MV-4-11 (cell line): ENCODE measurements around the gene PGAM5.

ENCODE experiments used
- DNase-seq: peaks from one replicate; lab custom pipeline; 2025; lab: John Stamatoyannopoulos, UW

PGAM5 gene

DNA sequence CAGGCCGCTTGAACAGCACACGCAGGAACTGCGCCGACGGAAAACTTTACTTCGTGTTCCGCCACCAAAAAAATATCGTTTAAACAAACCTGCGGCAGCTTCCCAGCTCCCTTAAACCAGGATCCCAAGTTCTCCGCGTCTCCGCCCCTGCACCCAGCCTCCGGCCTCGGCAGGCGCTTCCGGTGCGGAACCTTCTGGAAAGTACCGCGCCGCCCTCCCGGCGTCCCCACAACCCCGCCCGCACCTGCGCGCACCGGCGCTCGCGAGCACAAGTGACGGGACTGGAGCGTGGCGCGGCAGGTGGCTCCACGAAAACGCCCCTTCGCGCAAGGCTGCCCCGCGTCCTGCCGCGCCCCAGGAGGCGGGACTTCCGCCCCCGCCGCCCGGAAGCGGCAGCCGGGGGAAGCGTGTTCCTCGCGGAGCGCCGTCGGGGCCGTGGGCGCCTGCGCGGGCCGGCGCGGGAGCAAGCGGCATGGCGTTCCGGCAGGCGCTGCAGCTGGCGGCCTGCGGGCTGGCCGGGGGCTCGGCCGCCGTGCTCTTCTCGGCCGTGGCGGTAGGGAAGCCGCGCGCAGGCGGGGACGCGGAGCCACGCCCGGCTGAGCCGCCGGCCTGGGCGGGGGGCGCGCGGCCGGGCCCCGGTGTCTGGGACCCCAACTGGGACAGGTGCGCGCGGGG lies at the start of gene PGAM5:
TSS of gene PGAM5 (plus strand) at position 438 of the 675 bp plus-strand sequence. CDS start at position 473, 35 bp downstream.
- peak; percentile 72 for DNase-seq

DNA sequence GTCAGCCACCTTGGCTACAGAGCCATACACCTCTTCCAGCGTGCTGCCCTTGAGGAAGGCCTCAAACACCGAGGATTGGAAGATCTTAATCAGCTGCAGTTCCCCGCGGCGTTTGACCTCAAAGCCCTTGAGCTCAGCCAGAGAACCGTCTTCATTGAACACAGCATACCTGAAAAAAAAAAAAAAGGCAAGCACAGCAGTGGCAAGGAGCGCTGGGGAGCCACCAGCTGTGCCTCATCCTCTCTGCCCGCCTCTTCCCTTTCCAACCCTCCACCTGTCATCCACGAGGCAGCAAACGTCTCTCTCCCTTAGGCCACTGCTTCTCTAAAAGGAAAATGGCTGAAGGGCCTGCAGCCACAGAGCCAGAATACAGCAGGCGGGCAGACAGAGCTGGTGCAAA lies 49.6 kb upstream of the PGAM5 start:
- no peak for DNase-seq

DNA sequence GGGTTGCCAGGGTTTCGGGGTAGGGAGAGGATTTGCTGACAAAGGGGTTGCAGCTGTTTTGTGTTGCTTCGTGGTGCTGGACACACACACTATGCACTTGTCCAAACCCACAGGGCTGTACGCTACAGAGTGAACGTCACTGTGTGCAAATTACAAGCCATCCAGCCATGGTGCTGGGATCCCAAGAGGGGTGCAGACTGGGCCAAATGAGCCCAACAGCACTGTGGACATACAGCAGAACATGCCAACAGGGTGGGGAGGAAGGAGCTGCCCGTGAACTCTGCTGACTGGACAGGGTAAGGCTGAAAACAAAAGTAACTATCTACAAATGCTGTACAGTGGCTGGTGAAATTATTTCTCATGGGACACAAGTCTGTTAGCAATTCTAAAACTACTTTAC lies 48.7 kb upstream of the PGAM5 start:
- DNase-seq: no peak

DNA sequence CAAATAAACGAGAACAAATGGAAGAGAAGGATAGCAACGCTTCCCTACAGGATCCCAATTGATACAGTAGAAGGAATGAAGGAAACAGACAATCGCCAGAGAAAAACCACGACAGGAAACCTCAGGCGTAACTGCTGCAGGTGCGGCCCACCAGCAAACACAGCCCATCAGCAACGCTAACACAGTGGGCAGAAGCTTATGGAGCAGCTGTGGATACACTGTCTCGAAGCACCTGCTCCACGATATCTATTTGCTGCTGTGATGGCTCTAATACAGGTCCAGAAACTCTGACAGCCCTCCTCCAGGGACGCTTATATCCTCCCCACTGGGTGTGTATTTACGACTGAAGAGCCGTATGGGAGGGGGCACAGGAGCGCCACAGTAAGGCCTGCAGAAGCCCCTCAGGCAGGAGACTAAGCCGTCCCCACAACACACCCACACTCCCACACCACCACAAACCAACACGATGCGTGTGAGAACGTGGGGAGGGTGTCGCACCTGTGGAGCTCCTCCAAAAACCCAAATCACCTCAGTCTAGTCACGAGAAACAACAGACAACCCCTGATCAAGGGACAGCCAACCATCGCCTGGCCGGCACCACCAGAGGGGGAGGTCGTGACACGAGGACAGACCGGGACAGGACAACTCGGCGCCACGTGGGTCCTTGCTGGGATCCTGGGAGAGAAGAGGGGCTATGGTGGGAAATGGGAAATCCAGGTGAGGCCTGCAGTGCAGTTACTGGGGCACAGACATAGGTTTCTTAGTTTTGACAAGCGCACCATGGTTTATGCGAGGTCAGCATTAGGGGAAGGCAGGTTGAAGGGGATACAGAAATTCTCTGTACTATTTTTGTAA lies 47.5 kb upstream of the PGAM5 start:
- DNase-seq: no peak

DNA sequence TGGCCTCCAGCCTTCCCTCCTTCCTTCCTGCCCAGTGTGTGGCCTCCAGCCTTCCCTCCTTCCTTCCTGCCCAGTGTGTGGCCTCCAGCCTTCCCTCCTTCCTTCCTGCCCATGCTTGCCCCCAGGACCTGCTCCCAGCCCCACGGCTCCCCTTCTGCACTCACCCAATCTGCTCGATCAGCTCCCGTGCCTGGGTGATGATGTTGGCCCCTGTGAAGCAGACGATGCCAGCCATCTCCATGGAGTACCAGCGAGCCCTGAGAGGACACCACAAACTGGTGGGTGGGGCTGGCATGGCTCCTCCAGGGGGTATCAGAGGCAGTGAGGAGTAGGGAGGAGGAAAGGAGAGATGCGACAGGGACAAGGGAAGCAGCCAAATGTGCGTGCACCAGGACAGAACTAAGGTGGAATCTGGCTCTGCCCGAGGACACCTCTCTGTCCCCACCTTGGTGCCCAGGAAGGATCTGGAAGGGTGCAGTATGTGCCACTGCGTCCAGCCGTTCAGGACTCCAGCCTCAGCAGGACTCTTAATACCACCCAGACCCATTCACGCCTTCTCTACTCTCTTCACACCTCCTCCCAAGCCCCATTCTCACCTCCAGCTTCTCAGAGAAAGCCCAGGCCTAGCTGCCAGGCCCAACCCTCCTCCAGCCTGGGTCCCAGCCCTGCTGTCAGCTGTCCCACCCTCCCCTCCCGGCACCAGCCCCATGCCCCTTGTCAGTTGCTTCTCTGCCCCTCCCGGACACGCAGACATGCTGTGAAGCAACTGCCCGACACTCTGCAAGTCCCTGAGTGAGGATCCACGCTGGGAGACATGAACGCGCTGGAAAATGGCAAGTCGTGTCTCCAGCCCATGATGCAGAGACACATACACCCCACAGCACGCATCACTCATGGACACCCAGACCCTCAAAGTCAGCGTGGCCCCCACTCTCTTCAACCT lies 46.2 kb upstream of the PGAM5 start:
- DNase-seq: no peak

DNA sequence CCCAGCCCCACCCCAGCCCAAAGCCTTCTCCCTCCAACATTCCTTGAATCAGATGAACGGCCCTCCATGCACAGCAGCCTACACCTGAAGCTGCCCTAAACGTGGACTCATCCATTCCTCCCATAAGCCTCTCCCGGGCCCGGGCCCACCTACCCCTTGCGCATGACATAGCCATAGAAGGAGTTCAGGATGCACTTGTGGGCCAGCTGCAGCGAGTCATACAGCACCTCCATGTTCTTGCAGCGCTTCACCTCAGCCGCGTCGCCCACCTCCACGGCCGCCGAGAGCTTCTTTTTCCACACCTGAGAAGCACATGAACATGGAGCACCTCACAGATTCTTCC lies 45.5 kb upstream of the PGAM5 start:
- DNase-seq: no peak

DNA sequence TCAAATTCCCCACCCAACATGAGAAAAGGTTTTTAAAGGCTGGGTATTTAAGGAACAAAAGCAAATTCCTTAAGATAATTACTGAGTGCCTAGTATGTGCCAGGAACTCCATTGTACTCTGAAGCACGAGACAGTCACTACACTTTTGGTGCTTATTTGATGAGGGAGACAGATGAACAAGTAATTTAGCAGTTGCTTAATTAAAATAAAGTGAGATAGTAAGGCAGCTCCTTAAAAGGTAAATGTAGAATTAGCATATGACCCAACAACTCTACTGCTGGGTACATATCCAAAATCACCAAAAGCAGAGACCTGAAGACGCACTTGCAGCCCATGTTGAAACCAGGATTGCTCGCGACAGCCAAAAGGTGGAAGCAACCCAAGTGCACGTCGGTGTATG lies 44.8 kb upstream of the PGAM5 start:
- no peak for DNase-seq

DNA sequence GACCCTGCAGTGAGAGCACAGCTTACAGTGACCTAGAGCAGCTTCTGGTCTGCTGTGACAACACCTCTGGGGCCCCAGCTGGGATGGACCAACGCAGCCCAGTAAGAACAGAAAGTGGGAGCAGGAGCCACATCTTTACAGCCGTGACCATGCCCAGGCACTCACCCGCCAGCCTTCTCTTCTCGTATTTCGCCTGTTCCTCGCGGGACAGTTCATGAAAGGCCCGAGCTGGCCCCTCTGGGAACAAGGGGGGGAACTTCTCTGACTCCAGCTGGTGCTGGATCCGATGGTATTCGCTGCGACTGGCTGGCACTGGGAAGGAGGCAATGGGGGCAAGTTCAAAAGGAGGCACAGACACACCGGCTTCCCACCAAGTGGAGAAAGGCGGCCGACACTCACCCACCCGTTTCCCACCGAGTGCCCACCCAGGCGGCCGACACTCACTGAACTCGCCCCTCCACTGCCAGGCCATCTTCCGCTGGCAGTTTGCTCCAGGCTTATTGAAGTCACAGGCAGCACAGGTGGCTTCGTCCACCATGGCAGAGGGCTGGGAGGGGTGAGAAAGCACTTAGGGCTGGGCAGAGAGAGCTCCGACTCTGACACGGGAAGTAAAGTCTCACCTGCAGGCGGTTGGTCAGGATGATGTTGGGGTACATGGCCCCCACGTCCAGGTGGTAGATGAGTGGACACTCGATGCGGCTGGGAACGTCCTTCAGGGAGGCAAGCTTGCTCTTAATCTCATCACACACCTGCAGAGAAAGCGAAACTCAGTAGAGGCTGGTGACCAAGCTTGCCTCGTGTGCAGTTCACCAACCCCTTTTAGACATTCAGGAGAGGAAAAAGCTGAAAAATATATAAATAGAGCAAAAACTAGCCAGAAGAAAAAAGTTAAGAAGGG lies 42.2 kb upstream of the PGAM5 start:
- DNase-seq: no peak

DNA sequence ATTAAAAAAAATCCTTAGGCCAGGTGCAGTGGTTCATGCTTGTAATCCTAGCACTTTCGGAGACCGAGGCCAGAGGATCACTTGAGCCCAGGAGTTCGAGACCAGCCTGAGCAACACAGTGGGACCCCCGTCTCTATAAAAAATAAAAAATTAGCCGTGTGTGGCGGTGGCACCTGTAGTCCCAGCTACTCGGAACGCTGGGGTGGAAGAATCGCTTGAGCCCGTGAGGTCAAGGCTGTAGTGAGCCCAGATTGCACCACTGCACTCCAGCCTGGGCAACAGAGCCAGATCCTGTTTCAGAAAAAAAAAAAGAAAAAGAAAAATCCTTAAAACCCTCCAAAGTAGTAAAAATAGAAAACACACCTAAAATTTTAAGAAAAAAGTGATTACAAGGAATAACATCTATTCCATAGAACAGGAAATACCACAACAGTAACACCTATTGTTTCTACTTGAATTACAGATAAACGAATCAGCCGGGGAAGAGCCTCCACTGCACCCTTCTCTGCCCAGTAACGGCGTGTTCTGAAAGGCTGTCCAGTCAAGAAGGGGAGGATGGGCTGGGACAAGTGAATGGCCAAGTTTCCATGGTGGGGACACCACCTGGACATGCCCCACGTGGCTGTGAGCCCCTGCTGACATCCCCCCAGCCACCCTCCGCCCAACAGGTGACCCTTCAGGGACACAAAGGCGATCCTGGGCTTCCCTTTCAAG lies 41.3 kb upstream of the PGAM5 start:
- no peak for DNase-seq

DNA sequence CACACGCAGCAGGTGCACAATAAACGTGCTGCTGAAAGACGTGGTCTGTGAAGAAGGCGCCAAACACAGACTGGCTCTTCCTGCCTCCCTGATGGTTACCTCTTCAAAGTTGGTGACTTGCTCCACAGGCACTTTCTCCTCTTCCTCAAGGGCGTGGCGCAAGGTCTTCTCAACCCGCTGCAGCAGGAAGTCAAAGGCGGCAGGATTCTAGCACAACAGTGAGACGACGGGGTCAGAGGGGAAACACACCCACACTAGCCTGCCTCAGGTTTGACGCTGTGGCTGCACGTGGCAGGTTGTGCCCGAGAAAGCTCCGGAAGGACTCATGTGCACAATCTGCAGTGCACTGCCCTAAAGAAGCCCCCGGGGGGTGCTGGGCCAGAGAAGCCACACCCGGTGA lies 38.5 kb upstream of the PGAM5 start:
- no peak for DNase-seq

DNA sequence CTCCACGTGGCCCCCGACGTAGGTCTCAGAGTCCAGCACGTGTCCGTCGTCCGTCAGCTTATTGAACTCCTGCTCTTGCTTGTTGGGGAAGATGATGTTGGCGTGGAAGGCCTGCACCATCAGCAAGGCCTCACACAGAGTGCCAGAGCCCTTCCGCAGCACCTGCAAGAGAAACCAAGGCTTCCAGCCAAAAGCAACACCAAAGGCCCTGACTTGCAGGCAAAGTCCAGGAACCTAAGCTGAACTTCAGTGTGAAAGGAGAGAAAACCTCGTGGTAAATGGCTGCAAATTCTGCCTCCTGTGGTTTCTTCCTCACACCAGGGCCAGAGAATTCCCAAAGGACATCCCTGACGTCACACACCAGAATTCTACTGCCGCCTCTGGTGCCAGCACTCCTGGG lies 38.0 kb upstream of the PGAM5 start:
- no peak for DNase-seq

DNA sequence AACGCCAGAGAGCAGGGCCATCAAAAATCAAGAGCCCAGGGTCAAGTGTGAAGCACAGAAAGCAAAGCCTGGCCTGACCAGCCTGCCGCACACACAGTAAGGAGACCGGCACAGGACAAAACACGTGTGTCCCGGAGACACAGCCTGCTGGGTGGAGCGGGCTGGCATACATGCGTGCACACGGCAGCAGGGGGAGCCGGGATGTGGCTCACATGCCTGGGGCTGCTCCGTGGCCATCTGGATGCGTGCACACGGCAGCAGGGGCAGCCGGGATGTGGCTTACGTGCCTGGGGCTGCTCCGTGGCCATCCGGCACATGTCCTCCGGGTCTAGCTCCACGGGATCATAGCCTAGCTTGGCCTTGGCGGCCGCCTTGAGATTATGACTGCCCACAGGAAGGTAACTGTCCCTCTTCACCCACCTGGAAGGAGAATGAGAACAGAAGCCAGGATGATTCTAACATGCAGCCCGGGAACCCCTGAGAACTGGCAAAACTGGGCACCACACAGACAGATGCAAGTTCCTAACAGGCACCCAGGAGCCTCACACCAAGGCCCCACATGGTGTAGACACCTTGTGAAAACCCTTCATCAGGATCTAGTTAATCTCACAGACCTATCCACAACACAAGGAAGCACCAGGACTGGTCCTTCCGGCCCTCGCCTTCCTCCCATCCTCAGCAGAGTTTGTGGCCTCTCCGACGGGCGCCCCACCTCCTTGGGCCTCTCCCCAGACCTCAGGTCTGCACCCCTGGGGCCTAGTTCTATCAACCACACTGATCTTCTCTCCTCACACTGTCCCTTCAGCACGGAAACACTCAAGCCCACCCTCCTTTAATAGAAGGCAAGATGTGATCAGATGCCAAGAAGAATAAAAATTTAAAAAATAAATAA lies 37.1 kb upstream of the PGAM5 start:
- no peak for DNase-seq

DNA sequence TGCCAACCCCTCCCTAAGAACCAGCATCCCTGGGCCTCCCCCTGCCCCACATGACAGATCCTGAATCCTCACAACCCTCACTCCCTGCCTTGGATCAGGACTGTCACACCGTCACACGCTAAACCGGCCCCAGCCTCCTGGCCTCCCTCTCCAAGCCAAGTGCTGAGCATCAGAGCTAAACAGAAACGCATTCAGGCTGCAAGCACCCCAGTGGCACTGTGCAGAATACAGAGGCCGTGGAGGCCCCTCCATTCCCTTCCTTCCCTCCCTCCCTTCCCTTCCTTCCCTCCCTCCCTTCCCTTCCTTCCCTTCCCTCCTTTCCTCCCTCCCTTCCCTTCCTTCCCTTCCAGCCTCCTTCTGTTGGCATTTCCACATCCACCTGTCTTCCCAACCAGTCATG lies 36.1 kb upstream of the PGAM5 start:
- DNase-seq: no peak

DNA sequence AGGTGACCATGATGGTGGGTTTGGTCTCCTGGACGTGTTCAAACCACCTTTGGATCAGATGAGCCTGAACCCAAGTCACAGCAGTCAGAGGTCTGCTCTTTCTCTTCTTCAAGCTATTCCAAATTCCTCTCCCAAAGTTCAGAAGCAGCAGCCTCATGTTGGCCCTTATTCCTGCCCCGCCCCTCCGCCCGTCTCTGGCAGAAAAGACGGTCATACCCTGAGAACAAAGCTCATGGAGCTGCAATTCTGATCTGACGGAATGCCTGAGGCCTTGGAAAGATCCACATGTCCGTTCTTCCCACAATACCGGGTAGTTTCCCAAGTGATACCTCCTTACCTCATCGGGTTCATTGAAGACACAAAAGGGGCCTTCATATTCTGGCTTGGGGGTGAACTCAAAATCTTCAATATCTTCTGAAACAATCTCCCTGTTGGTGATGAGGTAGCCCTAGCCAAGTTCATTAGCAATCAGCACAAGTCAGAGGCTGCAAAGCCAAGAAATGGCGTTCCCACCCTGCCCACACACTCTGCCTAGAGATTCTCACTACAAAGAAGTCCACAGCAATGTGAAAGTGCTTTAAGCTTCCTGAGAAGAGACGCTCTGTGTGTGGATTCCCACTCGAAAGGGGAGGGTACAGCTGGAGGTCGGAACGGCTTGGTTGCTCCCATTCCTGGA lies 34.7 kb upstream of the PGAM5 start:
- no peak for DNase-seq

DNA sequence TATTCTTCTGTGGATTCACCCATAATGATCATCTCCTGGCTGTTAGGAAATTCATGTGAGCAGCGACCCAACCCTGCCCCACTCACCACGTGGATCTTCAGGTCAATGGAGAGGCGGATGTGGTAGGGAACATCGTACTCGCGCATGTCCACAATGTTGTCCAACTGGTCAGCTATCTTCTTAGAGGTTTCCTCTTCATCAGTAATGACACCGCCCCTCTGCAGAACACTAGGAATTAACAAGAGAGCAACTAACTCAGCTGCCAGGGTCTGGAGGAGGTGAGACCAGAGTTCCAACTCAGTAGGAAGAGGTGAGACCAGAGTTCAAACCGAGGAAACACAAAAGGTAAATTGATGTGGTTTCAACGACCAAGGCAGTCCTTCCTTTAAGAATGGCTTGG lies 33.1 kb upstream of the PGAM5 start:
- no peak for DNase-seq

DNA sequence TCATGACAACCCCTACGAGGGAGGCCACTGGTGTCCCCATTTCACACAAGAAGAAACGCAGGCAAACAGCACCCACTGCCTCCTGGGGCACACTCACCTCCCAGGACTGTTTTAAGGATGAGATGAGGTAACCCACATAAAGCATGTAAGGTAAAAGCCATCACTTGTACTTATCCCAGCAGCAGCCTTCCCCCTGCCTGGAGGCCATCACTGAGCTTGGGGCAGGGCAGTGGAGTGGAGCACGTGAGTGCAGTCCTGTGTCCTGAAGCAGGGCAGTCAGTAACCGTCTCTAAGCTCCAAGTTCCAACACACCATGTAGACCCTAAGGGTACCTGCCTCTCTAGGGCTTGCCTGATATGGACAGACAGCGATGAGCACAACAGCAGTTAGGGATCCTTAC lies 25.2 kb upstream of the PGAM5 start:
- DNase-seq: no peak

DNA sequence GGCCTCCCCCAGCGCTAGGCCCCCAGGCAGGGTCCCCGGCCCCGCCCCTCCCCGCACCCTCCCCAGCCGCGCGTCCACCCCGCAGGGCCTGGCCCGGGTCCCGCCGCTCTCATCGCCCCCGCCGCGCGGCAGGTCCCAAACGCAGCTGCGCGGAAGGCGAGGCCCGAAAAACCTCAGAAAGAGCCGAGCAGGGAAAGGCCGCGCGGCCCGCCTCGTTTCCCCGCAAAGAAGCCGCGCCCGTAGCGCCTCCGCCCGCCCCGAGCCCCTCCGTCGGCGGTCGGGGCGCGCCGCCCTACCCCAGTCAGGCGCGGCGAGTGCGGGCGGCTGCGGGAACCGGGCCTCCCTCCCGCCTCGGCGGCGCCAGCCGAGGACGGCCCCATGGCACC lies 23.8 kb upstream of the PGAM5 start:
- no peak for DNase-seq

DNA sequence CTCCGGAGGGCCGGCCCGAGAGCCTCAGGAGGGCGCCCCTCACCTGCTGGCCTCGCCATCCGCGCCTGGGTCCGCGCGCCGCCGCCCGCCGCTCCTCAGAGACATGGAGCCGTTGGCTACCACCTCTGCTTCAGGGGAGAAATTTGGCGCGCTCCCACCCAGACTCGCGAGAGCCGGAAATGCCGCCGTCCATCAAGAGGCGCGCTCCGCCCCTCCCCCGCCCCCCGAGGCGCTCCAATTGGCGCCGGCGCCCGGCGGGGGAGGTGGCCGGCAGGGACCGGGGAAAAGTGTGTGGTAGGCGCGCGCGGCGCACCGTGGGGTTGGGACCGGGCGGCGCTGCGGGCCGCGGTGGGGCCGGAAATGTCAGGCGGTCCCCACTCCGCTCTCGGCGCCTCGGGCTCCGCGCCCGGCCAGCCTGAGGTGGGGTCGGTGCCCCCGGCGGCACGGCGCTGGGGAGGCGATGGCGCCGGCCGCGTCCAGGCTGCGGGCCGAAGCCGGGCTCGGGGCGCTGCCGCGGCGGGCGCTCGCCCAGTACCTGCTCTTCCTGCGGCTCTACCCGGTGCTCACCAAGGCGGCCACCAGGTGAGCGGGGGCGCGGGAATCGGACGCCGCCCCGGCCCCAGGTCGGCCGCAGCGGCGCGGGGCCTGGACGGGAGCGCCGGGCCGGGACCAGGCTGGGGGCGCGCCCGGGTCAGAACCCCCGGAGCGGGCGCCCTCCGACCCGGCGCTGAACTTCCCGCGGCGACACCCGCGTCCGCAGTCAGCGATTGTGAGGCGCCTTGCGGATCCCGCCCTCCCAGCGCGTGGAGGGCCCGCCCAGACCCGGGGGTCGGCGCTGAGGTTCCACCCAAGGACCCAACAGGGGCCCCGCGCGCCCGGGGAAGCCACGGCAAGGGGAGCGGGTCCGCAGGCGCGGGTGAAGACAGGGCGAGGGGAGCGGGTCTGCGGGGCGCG lies 23.2 kb upstream of the PGAM5 start, which contains the start of the genes POLE and PXMP2:
TSS of gene POLE (minus strand) at position 132 of the 954 bp plus-strand sequence. CDS start at position 105, 27 bp downstream.
TSS of gene PXMP2 (plus strand) at position 377 of the 954 bp plus-strand sequence. CDS start at position 461, 84 bp downstream.
- DNase-seq: peak; percentile 90
